HepG2 (cell line): ENCODE results near the gene USP20. TPM values are rescaled to one million over a fixed set of nuclear protein-coding genes. Genes with fewer than 3 reads are reported as not detected.

Experiments
- ARID4A ChIP-seq: sonication (generic); formaldehyde crosslinking; IDR thresholded peaks from 2 replicates; pipeline ENCODE4 v1.5.0; 2020; ENCODE audit warnings: mild to moderate bottlenecking, missing genetic modification reagents, borderline replicate concordance
- BCL3 ChIP-seq: sonication (generic); formaldehyde crosslinking; IDR thresholded peaks from 2 replicates; pipeline ENCODE4 v1.5.1; 2020; ENCODE audit warnings: mild to moderate bottlenecking, missing genetic modification reagents, moderate library complexity
- ZBTB40 ChIP-seq, 2 experiments: fragments of 450-650 bp in 1 of 2; sonication (generic) in 1 of 2; formaldehyde crosslinking in 1 of 2; IDR thresholded peaks; 2 replicates each; pipeline versions ENCODE4 v1.6.1 to v1.8.0; 2016 to 2022; ENCODE audit warnings: antibody characterized with exemption in 1 of 2, mild to moderate bottlenecking in 1 of 2, missing genetic modification reagents in 1 of 2
- ZSCAN22 ChIP-seq: sonication (generic); formaldehyde crosslinking; IDR thresholded peaks from 2 replicates; pipeline ENCODE4 v1.4.0; 2020; ENCODE audit warnings: mild to moderate bottlenecking, missing genetic modification reagents
- polyA plus RNA-seq, 8 experiments: library from polyadenylated mRNA; depleted of rRNA in 3 of 8; stranded (reverse) in 7 of 8; unstranded in 1 of 8; fragments of >200 nt; fragmentation: Illumina TruSeq in 4 of 8; extraction: Trizol in 4 of 8; gene quantifications; 2 replicates each; pipeline versions ENCODE4 v1.2.1 to v1.2.3, GENCODE V29; 2011 to 2016; ENCODE audit warnings: low read depth in 4 of 8, missing spikeins in 1 of 8, mixed read lengths in 1 of 8; ENCODE audit not compliant: insufficient read depth in 1 of 8
- total RNA-seq, 5 experiments: library from RNA; depleted of rRNA; stranded (reverse); fragments of >200 nt; fragmentation: Illumina TruSeq; extraction: Trizol; gene quantifications; 2 replicates each; pipeline ENCODE4 v1.2.3, GENCODE V29; 2016; ENCODE audit warnings: low read depth in 1 of 5
- TF ChIP-seq, protein P1 (sequence below): sonication (generic); formaldehyde crosslinking; IDR thresholded peaks from 2 replicates; pipeline ENCODE4 v1.5.1; 2020; ENCODE audit warnings: mild to moderate bottlenecking, missing genetic modification reagents, borderline replicate concordance

USP20 gene
- total and polyA plus RNA-seq, 2 of the 13 experiments (the other 11 are each of a cell fraction or from before 2014, with no cell fraction given): 4.4 to 5.9 TPM

GRCh38 chr9:129885018-129885669 is 49.9 kb downstream of the USP20 start (continued):
- no peak for TF ChIP-seq ZBTB40 (IDR thresholded peaks at IDR 0.05)
- peak; percentile 37; the same call in 1 of the 2 replicates for TF ChIP-seq ZBTB40 (CRISPR knock-in tag; IDR thresholded peaks at IDR 0.05)
- no peak for TF ChIP-seq ZSCAN22 (CRISPR knock-in tag)
- TF ChIP-seq, protein P1, sequence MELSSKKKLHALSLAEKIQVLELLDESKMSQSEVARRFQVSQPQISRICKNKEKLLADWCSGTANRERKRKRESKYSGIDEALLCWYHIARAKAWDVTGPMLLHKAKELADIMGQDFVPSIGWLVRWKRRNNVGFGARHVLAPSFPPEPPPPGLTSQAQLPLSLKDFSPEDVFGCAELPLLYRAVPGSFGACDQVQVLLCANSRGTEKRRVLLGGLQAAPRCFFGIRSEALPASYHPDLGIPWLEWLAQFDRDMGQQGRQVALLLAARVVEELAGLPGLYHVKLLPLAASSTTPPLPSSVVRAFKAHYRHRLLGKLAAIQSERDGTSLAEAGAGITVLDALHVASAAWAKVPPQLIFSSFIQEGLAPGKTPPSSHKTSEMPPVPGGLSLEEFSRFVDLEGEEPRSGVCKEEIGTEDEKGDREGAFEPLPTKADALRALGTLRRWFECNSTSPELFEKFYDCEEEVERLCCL (CRISPR knock-in tag): no peak
- 0 out of 2 replicates have a peak, but pooled peaks have one; percentile 40 for TF ChIP-seq ARID4A (CRISPR knock-in tag)
- no peak for TF ChIP-seq BCL3
